Activated naive CD4-positive, alpha-beta T cell treated with anti-CD3 and anti-CD28 coated beads, Interleukin-2, amount 10 ng/mL, durations not matched to agents 7 days and 5 days (primary cell): Measurements from ENCODE around the gene CDK5RAP2.

Experiments
- CTCF ChIA-PET: fragments of 350-600 bp; sonication (Branson Sonifier 250); formaldehyde crosslinking; loops from one replicate; lab custom pipeline; 2021; ENCODE audit warnings: antibody characterized with exemption; lab: Charles Lee
- DNase-seq: peaks from one replicate; pipeline ENCODE4 v3.0.0-alpha.2; 2020
- H3K27ac Mint-ChIP-seq: one replicate; pipeline ENCODE4 v1.8.0; 2021; ENCODE audit warnings: mild to moderate bottlenecking, moderate library complexity, mixed read lengths
- H3K27me3 Mint-ChIP-seq: one replicate; pipeline ENCODE4 v1.8.0; 2021; ENCODE audit warnings: mild to moderate bottlenecking, mixed read lengths
- H3K36me3 Mint-ChIP-seq: one replicate; pipeline ENCODE4 v1.8.0; 2021; ENCODE audit warnings: mixed read lengths
- H3K4me1 Mint-ChIP-seq: one replicate; pipeline ENCODE4 v1.8.0; 2021; ENCODE audit warnings: mixed read lengths
- H3K4me3 Mint-ChIP-seq: one replicate; pipeline ENCODE4 v1.8.0; 2021; ENCODE audit warnings: mild to moderate bottlenecking, moderate library complexity, mixed read lengths
- H3K9me3 Mint-ChIP-seq: one replicate; pipeline ENCODE4 v1.8.0; 2021; ENCODE audit warnings: mixed read lengths

Gene CDK5RAP2

DNA sequence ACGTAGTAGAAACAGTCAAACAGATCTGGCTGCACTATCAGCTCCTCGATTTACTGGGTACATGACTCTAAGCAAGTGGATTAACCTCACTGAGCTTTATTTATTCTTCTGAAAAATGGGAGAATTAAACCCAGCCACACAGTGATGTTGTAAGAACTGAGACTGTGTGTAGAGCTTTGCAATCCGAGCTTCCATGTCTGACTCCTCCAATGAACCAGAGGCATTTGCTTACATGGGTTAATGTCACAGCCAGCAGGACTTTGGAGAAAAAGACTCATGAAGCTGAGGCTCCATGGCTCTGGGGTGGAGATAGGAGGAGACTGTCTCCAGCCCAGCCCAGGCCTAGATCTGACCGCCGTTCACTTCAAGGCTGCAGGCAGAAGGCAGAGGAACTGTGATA is 201.3 kb downstream of the CDK5RAP2 start:
- Mint-ChIP-seq H3K4me3 (no peak overlapping the region), H3K36me3 (no peaks in the 10 kb centered on the region), H3K27me3 (no peaks in the 10 kb centered on the region), H3K4me1 (no peaks in the 10 kb centered on the region), H3K27ac (no peak overlapping the region), H3K9me3 (peaks cover 12% of the 10 kb centered on the region)
- no peak for DNase-seq
- CTCF ChIA-PET: no interaction called here

DNA sequence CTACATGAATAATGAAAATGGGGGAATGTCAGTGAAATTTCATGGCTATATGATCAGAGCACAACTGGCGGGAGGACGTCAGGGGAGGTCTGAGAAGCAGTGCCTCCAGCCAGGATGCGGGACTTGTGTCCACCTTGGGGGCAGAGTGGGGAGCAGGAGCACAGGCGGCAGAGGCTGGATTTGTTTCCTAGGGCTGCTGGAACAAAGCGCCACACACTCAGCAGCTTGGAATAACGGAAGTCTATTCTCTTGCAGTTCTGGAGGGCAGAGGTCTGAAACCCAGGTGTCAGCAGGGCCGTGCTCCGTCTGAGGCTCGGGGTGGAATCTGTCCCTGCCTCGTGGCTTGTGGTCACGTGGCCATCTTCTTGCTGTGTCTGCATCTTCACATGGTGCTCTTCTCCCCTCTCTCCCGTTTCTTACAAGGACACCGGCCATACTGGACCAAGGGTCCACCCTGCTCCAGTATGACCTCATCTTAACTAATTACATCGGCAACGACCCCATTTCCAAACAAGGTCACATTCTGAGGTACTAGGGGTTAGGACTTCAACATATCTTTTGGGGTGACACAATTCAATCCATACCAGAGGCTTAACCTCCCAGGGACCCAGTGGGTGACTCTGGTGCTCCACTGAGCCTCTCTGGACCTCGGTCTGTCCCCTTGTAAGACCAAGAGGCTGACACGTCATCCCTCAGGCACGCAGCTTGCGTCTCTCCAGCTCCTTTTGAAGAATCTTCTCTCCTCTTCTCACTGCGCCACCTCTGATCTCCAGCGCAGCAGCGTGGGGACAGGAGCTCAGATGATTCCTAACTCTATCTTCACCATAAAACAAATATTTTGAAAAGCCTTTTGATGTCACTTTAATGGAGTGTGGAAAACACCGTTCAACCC is 202.5 kb downstream of the CDK5RAP2 start:
- CTCF ChIA-PET: no interaction called here
- Mint-ChIP-seq H3K27ac (no peak overlapping the region), H3K4me3 (no peak overlapping the region)

DNA sequence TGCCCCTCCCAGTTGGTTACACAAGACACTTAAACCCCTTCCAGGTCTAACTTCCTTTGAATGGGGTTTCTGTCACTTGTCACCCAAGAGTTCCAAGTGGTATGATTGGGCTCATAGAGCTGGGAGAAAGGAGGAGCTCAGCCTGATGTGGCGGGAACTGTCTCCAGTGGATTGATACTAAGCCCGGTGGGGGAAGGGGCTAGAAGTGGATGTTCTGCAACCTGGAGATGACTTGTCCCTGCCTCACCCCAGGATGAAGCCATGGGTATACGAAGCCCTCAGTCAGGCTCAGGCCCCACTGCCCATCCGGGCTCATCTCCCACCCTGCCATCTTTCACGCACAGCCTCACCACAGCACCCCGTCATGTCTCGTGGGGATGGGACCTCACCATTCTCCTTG is 203.9 kb downstream of the CDK5RAP2 start:
- CTCF ChIA-PET: no interaction called here
- no peak for DNase-seq
- H3K4me1 Mint-ChIP-seq: no peaks in the 10 kb centered on the region
- no peaks in the 10 kb centered on the region for H3K27me3 Mint-ChIP-seq
- no peak overlapping the region for H3K4me3 Mint-ChIP-seq
- no peak overlapping the region for H3K27ac Mint-ChIP-seq
- no peaks in the 10 kb centered on the region for H3K36me3 Mint-ChIP-seq
- H3K9me3 Mint-ChIP-seq: peaks cover 12% of the 10 kb centered on the region

More for the DNA sequence above, 202.5 kb downstream of the CDK5RAP2 start:
- no peaks in the 10 kb centered on the region for H3K36me3 Mint-ChIP-seq
- H3K9me3 Mint-ChIP-seq: peaks cover 12% of the 10 kb centered on the region
- H3K27me3 Mint-ChIP-seq: no peaks in the 10 kb centered on the region
- no peak for DNase-seq
- no peaks in the 10 kb centered on the region for H3K4me1 Mint-ChIP-seq

DNA sequence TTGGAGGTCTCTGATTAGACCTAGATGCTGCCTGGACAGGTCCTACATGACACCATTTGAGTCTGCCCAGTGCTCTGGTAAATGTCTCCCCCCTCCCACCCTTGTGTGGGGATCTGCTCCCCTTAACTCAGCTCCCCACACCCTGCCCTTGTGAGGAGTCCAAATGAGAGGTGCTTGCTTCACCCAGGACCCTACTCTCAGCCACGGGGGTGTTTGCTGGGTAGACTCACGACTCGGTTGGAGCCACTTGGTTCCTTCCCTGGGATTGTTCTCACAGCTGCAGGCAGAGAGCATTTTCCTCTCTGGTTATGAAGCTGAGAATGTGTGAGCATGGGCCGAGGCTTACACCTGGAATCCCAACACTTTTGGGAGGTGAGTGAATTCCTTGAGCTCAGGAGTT is 204.7 kb downstream of the CDK5RAP2 start:
- Mint-ChIP-seq H3K36me3 (no peaks in the 10 kb centered on the region), H3K9me3 (peaks cover 12% of the 10 kb centered on the region), H3K27me3 (no peaks in the 10 kb centered on the region), H3K27ac (no peak overlapping the region), H3K4me3 (no peak overlapping the region), H3K4me1 (no peaks in the 10 kb centered on the region)
- CTCF ChIA-PET: no interaction called here
- no peak for DNase-seq

DNA sequence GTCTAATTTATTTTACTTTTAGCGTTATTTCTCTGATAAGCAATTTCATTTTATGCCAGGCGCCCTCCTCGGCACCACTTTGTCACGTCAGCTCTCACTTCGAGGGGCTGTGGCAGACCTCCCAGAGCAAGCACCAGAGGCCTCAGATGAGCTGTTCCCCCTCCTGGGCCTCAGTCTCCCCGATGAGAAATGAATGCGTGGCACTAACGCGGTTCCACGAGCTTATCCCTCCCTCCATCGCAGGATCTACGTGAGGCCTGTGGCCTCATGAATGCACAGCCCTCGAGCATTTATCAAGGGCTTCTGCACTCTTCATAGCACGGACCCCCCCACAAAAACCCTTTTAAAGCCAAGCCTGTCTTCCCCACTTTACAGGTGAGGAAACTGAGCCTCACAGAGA is 205.2 kb downstream of the CDK5RAP2 start:
- H3K27me3 Mint-ChIP-seq: no peaks in the 10 kb centered on the region
- peaks cover 12% of the 10 kb centered on the region for H3K9me3 Mint-ChIP-seq
- DNase-seq: no peak
- no peaks in the 10 kb centered on the region for H3K4me1 Mint-ChIP-seq
- CTCF ChIA-PET: no interaction called here
- no peak overlapping the region for H3K4me3 Mint-ChIP-seq
- H3K36me3 Mint-ChIP-seq: no peaks in the 10 kb centered on the region
- H3K27ac Mint-ChIP-seq: no peak overlapping the region

DNA sequence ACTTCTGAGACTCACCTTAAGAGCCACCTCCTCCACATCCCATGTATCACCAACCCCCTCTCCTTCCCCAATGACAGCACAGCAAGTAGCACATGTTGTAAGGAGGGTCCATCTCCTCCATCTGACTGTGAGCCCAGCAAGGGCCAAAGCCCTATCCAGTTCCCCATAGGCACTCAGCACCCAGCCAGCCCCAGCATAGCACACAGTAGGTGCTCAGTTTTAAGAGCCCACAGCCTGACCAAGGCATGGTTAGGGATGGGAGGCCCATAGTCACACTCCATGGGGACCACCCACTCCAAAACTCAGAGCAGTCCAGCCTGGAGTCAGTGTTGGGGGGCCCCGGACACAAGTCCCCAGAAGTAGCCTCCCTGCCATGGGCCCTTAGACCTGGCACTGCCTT is 205.7 kb downstream of the CDK5RAP2 start:
- CTCF ChIA-PET: no interaction called here
- Mint-ChIP-seq H3K27me3 (no peaks in the 10 kb centered on the region), H3K36me3 (no peaks in the 10 kb centered on the region), H3K9me3 (peaks cover 10% of the 10 kb centered on the region), H3K4me3 (no peak overlapping the region), H3K4me1 (no peaks in the 10 kb centered on the region), H3K27ac (no peak overlapping the region)
- no peak for DNase-seq

DNA sequence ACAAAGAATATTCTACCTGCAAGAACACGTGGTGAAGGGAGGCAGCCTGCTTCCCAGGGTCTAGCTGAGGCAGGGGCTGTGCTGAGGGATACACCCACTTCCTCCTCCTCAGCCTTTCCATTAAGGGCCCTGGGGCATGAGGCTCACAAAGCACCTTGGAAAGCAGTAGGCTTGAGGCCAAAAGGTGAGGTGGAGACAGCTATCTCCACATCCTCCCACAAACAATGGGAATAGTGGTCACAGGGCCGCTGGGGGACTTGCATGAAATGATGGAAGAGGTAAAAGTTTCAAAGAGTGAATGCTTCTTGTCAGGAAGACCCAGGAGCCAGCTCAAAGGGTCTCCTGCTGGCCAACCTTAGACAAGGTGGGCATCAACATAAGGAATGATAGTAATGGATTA is 207.9 kb downstream of the CDK5RAP2 start:
- Mint-ChIP-seq H3K4me3 (no peak overlapping the region), H3K27ac (no peak overlapping the region), H3K36me3 (no peaks in the 10 kb centered on the region), H3K9me3 (peaks cover 7% of the 10 kb centered on the region), H3K4me1 (no peaks in the 10 kb centered on the region), H3K27me3 (no peaks in the 10 kb centered on the region)
- CTCF ChIA-PET: no interaction called here
- DNase-seq: no peak

DNA sequence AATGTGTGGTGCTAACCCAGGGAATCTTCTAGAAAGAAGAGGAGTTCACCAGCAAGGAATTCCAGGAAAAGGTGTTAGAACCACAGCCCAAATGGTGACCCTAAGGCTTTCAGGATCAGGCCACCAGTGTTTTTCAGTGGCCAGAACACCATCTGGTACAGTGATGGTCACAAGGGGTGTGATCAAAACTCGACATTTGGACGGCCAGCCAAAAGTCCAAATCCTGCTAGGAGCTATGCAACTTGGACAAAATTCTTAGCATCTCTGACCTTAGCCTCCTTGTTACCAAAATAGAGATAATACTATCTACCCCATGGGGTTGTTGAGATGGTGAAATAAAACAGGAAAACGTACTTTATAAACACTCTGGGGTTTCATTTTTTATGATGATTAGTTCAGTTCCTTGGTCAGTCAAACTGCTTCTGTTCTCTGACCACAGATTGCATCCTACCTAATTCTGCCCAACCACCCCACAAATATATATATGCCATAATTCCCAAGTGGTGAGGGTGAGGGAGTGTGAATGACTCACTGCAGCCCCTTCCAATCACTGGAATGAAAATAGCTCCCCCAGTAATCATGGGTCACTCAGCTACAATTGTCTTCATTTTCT is 210.3 kb downstream of the CDK5RAP2 start:
- Mint-ChIP-seq H3K27ac (no peak overlapping the region), H3K36me3 (no peaks in the 10 kb centered on the region), H3K4me1 (no peaks in the 10 kb centered on the region), H3K4me3 (no peak overlapping the region), H3K27me3 (no peaks in the 10 kb centered on the region), H3K9me3 (peaks cover 2% of the 10 kb centered on the region)
- CTCF ChIA-PET: interaction anchor here (0.9 kb wide), 1 partner anchor 31 kb away, joined by 3 read pairs; no protein-coding TSS in a partner anchor
- DNase-seq: no peak

DNA sequence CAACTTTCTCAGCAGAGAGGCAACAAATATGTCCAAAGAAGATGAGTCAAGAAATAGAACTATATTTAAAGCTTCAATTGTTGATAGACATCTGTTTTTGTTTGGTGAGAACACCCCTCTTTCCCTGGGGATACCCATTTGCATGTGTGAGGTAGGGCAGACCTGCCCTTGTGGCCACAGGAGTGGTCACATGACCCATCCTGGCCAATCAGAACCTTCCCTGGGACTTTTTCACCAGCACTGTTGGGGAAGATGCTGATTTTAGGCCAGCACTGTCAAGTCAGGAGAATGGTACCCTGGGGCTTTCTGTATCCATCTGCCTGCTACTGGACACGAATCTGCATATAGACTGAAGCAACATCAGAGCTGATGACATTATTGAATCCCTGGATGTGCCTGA is 211.2 kb downstream of the CDK5RAP2 start:
- Mint-ChIP-seq H3K4me1 (no peaks in the 10 kb centered on the region), H3K4me3 (no peak overlapping the region), H3K27ac (no peak overlapping the region), H3K9me3 (peaks cover 2% of the 10 kb centered on the region), H3K27me3 (no peaks in the 10 kb centered on the region), H3K36me3 (no peaks in the 10 kb centered on the region)
- no peak for DNase-seq
- CTCF ChIA-PET: interaction anchor here (0.9 kb wide), 1 partner anchor 30 kb away, joined by 3 read pairs; no protein-coding TSS in a partner anchor

DNA sequence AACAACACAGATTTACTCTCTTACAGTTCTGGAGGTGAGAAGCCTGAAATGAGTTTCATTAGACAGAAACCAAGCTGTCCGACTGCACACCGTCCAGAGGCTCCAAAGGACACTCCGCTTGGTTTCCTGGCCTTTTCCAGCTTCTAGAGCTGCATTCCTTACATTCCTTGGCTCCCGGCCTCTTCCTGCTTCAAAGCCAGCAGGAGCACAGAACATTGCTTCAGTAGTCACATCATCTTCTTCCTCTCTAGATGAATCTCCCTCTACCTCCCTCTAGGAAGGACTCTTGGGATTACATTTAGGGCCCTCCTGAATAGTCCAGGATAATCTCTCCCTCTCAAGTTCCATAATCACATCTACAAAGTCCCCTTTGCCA is 213.3 kb downstream of the CDK5RAP2 start:
- H3K36me3 Mint-ChIP-seq: no peaks in the 10 kb centered on the region
- no peaks in the 10 kb centered on the region for H3K4me1 Mint-ChIP-seq
- H3K9me3 Mint-ChIP-seq: peaks cover 2% of the 10 kb centered on the region
- H3K27me3 Mint-ChIP-seq: peaks cover 4% of the 10 kb centered on the region
- CTCF ChIA-PET: no interaction called here
- no peak for DNase-seq
- H3K27ac Mint-ChIP-seq: no peak overlapping the region
- no peak overlapping the region for H3K4me3 Mint-ChIP-seq

DNA sequence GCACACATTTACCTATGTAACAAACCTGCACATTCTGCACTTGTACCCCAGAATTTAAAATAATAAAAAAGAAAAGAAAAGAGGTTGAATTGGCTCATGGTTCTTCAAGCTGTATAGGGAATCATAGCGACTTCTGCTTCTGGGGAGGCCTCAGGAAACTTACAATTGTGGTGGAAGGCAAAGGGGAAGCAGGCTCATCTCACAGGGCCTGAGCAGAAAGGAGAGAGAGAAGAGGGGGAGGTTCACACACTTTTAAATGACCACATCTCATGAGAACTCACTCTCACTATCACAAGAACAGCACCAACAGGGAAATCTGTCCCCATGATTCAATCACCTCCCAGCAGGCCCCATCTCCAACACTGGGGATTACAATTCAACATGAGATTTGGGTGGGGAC is 214.6 kb downstream of the CDK5RAP2 start:
- no peak for DNase-seq
- Mint-ChIP-seq H3K36me3 (no peaks in the 10 kb centered on the region), H3K9me3 (peaks cover 2% of the 10 kb centered on the region), H3K4me3 (no peak overlapping the region), H3K27ac (no peak overlapping the region), H3K27me3 (peaks cover 4% of the 10 kb centered on the region), H3K4me1 (no peaks in the 10 kb centered on the region)
- CTCF ChIA-PET: no interaction called here

DNA sequence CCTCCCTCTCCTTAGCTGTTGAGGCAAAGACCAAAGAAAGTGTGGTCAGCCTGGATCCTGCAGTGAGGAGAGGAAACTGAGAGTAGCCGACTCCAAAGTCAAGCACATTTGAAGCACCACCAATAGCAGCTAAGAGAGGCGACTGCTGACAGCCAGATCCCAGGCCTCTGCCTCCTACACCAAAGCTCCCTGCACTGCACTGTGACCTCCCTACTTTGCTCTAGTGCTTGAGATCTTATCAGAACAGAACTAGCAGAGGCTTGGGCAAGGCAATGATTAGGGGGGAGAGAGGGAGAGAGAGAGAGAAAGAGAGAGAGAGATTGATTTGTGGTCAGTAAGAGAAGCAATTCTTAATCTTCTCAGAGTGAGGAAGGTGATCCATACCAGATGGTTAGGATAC is 216.3 kb downstream of the CDK5RAP2 start:
- H3K27me3 Mint-ChIP-seq: peaks cover 4% of the 10 kb centered on the region
- H3K27ac Mint-ChIP-seq: no peak overlapping the region
- H3K4me3 Mint-ChIP-seq: no peak overlapping the region
- H3K9me3 Mint-ChIP-seq: peaks cover 2% of the 10 kb centered on the region
- DNase-seq: peak; percentile 8
- no peaks in the 10 kb centered on the region for H3K4me1 Mint-ChIP-seq
- CTCF ChIA-PET: no interaction called here
- H3K36me3 Mint-ChIP-seq: no peaks in the 10 kb centered on the region

DNA sequence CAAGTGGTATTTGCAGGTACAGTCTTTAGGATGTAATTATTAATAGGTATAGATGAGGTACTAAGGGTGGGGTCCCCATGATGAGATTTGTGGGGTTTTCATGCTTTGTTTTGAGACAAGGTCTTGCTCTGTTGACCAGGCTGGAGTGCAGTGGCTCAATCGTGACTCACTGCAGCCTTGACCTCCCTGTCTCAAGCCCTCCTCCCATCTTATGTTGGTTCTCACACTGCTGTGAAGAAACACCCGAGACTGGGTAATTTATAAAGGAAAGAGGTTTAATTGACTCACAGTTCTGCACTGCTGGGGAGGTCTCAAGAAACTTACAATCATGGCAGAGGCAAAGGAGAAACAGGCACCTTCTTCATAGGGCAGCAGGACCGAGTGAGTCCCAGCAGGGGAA is 217.5 kb downstream of the CDK5RAP2 start:
- CTCF ChIA-PET: no interaction called here
- Mint-ChIP-seq H3K9me3 (no peaks in the 10 kb centered on the region), H3K27me3 (peaks cover 4% of the 10 kb centered on the region), H3K27ac (no peak overlapping the region), H3K36me3 (no peaks in the 10 kb centered on the region), H3K4me1 (no peaks in the 10 kb centered on the region), H3K4me3 (no peak overlapping the region)
- peak; percentile 2 for DNase-seq

DNA sequence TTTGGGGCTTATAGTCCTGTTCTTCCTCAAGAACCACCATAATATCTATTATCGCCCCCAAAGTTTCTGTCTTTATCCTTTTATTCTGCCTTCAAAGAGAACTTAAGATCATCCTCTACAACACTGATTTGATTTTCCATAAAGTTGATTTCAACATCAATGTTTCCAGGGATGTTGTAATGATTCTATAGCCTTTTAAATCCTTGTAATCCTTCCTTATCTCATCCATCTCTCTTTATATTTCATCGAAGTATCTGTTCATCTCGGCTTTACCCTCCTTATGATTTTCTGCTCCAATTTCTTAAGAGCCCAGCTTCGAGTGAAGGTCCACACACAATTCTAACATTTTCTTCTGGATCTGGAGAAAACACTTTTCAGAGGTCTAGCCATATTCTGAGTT is 218.4 kb downstream of the CDK5RAP2 start:
- Mint-ChIP-seq H3K4me3 (no peak overlapping the region), H3K4me1 (no peaks in the 10 kb centered on the region), H3K27me3 (peaks cover 4% of the 10 kb centered on the region), H3K27ac (no peak overlapping the region), H3K36me3 (no peaks in the 10 kb centered on the region), H3K9me3 (no peaks in the 10 kb centered on the region)
- DNase-seq: no peak
- CTCF ChIA-PET: no interaction called here

DNA sequence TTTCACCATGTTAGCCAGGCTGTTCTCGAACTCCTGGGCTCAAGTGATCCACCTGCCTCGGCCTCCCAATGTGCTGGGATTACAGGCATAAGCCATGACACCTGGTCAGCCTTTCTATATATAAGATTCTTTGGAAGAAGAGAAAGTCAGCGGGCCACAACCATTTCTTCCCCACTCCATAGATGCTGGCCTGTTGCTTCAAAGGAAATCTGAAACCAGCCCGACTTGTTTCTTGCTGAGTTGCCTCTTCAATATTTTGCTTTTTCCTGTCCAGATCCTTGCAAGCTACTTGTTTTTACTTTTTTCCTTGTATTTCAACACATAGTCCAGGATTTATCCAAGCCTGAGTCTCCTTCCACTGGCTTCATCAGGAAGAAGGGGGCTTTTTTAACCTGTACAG is 219.5 kb downstream of the CDK5RAP2 start:
- H3K4me1 Mint-ChIP-seq: no peaks in the 10 kb centered on the region
- DNase-seq: no peak
- no peak overlapping the region for H3K27ac Mint-ChIP-seq
- no peaks in the 10 kb centered on the region for H3K9me3 Mint-ChIP-seq
- peaks cover 4% of the 10 kb centered on the region for H3K27me3 Mint-ChIP-seq
- no peaks in the 10 kb centered on the region for H3K36me3 Mint-ChIP-seq
- no peak overlapping the region for H3K4me3 Mint-ChIP-seq
- CTCF ChIA-PET: no interaction called here
